Progenitor cell of endocrine pancreas (in vitro differentiated cells): ENCODE measurements around the gene TACC2. TPM values are rescaled to one million over a fixed set of nuclear protein-coding genes. Genes with fewer than 3 reads are reported as not detected.

Experiments
- DNase-seq: peaks from one replicate; pipeline ENCODE4 v3.0.0; 2021; ENCODE audit warnings: low spot score; ENCODE audit not compliant: unreplicated experiment
- H3K27ac Mint-ChIP-seq: 2 replicates; pipeline ENCODE4 v1.8.0; 2021; ENCODE audit warnings: mild to moderate bottlenecking, moderate library complexity, mixed read lengths
- H3K27me3 Mint-ChIP-seq: 2 replicates; pipeline ENCODE4 v1.8.0; 2021; ENCODE audit warnings: mixed read lengths
- H3K36me3 Mint-ChIP-seq: 2 replicates; pipeline ENCODE4 v1.8.0; 2022; ENCODE audit warnings: mixed read lengths; ENCODE audit not compliant: insufficient read depth
- H3K4me1 Mint-ChIP-seq: 2 replicates; pipeline ENCODE4 v1.8.0; 2021; ENCODE audit warnings: low read depth, mixed read lengths
- H3K4me3 Mint-ChIP-seq: 2 replicates; pipeline ENCODE4 v1.8.0; 2021; ENCODE audit warnings: low read depth, mild to moderate bottlenecking, moderate library complexity, mixed read lengths
- H3K9me3 Mint-ChIP-seq: 2 replicates; pipeline ENCODE4 v1.8.0; 2021; ENCODE audit warnings: low read depth, mixed read lengths
- CTCF ChIP-seq: fragments of 200-600 bp; sonication (generic); IDR thresholded peaks from one replicate; pipeline ENCODE4 v1.5.0; 2021; ENCODE audit warnings: antibody characterized with exemption, mild to moderate bottlenecking; ENCODE audit not compliant: unreplicated experiment
- total RNA-seq: library from RNA; stranded (reverse); gene quantifications from 2 replicates; pipeline ENCODE4 v1.2.1, GENCODE V29; 2021

TACC2 gene
- total RNA-seq, 1 donor from 2014 or later: 60.4 TPM

- Mint-ChIP-seq H3K4me1 (peaks cover 14% of the 10 kb centered on the region), H3K9me3 (peaks cover 13% of the 10 kb centered on the region), H3K27me3 (no peaks in the 10 kb centered on the region), H3K36me3 (peaks cover 10% of the 10 kb centered on the region), H3K27ac (no peak overlapping the region), H3K4me3 (no peak overlapping the region)
- no peak for DNase-seq
- no peak for TF ChIP-seq CTCF
Measured at GRCh38 chr10:122263971-122264370, 275.0 kb downstream of the TACC2 start.

GRCh38 chr10:122264436-122264835, 275.5 kb downstream of the TACC2 start:
- TF ChIP-seq CTCF: no peak
- H3K9me3 Mint-ChIP-seq: peaks cover 13% of the 10 kb centered on the region
- H3K36me3 Mint-ChIP-seq: peaks cover 10% of the 10 kb centered on the region
- DNase-seq: no peak
- no peak overlapping the region for H3K4me3 Mint-ChIP-seq
- no peak overlapping the region for H3K27ac Mint-ChIP-seq
- H3K27me3 Mint-ChIP-seq: no peaks in the 10 kb centered on the region
- peaks cover 18% of the 10 kb centered on the region for H3K4me1 Mint-ChIP-seq

- H3K27ac Mint-ChIP-seq: no peak overlapping the region
- peaks cover 13% of the 10 kb centered on the region for H3K9me3 Mint-ChIP-seq
- no peaks in the 10 kb centered on the region for H3K27me3 Mint-ChIP-seq
- H3K4me3 Mint-ChIP-seq: no peak overlapping the region
- H3K36me3 Mint-ChIP-seq: peaks cover 9% of the 10 kb centered on the region
- H3K4me1 Mint-ChIP-seq: peaks cover 19% of the 10 kb centered on the region
- DNase-seq: no peak
- no peak for TF ChIP-seq CTCF
Measured at GRCh38 chr10:122264931-122265330, 276.0 kb downstream of the TACC2 start.

- H3K9me3 Mint-ChIP-seq: peaks cover 13% of the 10 kb centered on the region
- DNase-seq: no peak
- peaks cover 8% of the 10 kb centered on the region for H3K36me3 Mint-ChIP-seq
- peaks cover 19% of the 10 kb centered on the region for H3K4me1 Mint-ChIP-seq
- H3K4me3 Mint-ChIP-seq: no peak overlapping the region
- TF ChIP-seq CTCF: no peak
- no peaks in the 10 kb centered on the region for H3K27me3 Mint-ChIP-seq
- peak overlapping the region; percentile 23 for H3K27ac Mint-ChIP-seq
Measured at GRCh38 chr10:122265896-122266295, 276.9 kb downstream of the TACC2 start.

- Mint-ChIP-seq H3K4me3 (no peak overlapping the region), H3K4me1 (peaks cover 19% of the 10 kb centered on the region), H3K27me3 (no peaks in the 10 kb centered on the region), H3K27ac (peak overlapping the region; percentile 16), H3K36me3 (peaks cover 3% of the 10 kb centered on the region), H3K9me3 (peaks cover 4% of the 10 kb centered on the region)
- TF ChIP-seq CTCF: peak; percentile 94
- peak; percentile 41 for DNase-seq
Measured at GRCh38 chr10:122267849-122268737, 279.1 kb downstream of the TACC2 start.
